ENCODE measurements around the gene IL23R.
"Not testable (repeated sequence)": the region's sequence is repeated elsewhere in the genome, so short reads cannot be mapped to it uniquely, and the experiment has no call there.

IL23R gene

DNA sequence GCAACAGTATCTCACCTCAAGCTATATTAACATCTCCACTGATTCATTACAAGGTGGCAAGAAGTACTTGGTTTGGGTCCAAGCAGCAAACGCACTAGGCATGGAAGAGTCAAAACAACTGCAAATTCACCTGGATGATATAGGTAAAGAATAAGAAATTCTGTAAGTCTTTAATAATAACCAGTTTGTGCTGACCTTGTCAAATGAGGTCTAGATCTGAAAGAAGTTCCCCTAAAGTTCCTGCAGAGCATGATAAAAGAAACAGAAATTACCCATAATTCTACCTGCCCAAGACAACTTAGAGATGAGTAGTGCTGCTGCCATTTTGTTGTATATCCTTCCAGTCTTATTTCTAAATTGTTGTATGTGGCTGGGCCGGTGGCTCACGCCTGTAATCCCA is 34.5 kb downstream of the IL23R start:
- H3K9me3 ChIP-seq (replicated peaks in 1 of 11) = no peaks in the 10 kb centered on the region
- no peak for TF ChIP-seq Cebpa-rat (IDR thresholded peaks at IDR 0.05)

DNA sequence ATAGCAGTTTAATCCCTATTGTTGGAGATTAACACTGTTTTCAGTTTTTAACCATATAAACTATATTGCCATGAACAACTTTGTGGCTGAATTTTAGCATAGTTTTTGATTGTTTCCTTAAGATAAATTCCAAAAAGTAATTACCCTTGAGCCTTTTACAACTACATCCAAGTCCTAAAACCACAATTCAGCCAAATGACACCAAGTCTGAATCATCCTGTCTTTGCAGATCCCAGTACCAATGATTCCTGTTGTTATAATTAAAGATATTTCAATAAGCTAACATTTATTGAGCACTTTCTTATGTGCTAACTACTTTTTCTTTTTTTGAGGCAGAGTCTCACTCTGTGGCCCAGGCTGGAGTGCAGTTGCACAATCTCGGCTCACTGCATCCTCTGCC is 35.6 kb downstream of the IL23R start:
- Histone ChIP-seq H4K20me1 (no peaks in the 10 kb centered on the region), H3K9me3 (replicated peaks in 1 of 11) (no peaks in the 10 kb centered on the region), H3K4me3 (no peak overlapping the region), H3K36me3 (no peaks in the 10 kb centered on the region), H3K27me3 (no peaks in the 10 kb centered on the region), H3K9ac (no peak overlapping the region), H3K4me1 (no peaks in the 10 kb centered on the region), H3K4me2 (no peak overlapping the region), H3K27ac (no peak overlapping the region)
- no peak for TF ChIP-seq Cebpa-rat (IDR thresholded peaks at IDR 0.05)

More for the DNA sequence above, 34.5 kb downstream of the IL23R start:
- H4K20me1 ChIP-seq = no peaks in the 10 kb centered on the region
- H3K4me1 ChIP-seq = no peaks in the 10 kb centered on the region
- H3K9ac ChIP-seq = no peak overlapping the region
- no peak overlapping the region for H3K4me3 ChIP-seq
- H3K36me3 ChIP-seq = no peaks in the 10 kb centered on the region
- H3K27me3 ChIP-seq = no peaks in the 10 kb centered on the region
- no peak overlapping the region for H3K4me2 ChIP-seq
- H3K27ac ChIP-seq = no peak overlapping the region

DNA sequence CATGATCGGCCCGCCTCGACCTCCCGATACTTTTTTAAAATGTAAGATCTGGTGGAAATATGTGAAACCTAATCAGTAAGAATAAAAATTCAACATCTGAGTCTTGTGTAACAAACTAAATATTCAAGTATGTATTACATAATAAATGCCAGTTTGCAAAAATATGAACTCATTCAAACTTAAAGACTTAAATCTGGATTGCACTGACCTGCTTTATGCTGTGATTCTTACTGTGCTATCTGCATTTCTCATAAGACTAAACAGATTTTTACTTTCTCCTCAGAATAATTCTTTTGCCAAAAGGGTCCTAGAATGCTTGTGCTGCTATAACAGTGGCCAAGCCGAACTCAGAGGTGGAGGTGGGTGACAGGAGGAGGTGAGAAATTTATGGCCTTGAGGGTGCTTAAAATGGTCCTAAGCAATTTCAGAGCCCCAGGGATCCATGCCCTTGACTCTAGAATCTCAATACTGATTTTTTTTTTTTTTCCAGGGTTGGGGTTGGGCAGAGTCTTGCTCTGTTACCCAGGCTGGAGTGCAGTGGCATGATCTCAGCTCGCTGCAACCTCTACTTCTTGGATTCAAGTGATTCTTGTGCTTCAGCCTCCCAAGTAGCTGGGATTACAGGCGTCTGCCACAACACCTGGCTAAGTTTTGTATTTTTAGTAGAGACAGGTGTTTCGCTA is 38.2 kb downstream of the IL23R start:
- Histone ChIP-seq H3K4me1 (no peaks in the 10 kb centered on the region), H4K20me1 (no peaks in the 10 kb centered on the region), H3K36me3 (no peaks in the 10 kb centered on the region), H3K9me3 (replicated peaks in 1 of 11) (no peaks in the 10 kb centered on the region; a peak in 2 of 22 replicates), H3K4me3 (no peak overlapping the region), H3K27ac (no peak overlapping the region), H3K4me2 (no peak overlapping the region), H3K27me3 (no peaks in the 10 kb centered on the region), H3K9ac (no peak overlapping the region)
- TF ChIP-seq Cebpa-rat (IDR thresholded peaks at IDR 0.05) = no peak

DNA sequence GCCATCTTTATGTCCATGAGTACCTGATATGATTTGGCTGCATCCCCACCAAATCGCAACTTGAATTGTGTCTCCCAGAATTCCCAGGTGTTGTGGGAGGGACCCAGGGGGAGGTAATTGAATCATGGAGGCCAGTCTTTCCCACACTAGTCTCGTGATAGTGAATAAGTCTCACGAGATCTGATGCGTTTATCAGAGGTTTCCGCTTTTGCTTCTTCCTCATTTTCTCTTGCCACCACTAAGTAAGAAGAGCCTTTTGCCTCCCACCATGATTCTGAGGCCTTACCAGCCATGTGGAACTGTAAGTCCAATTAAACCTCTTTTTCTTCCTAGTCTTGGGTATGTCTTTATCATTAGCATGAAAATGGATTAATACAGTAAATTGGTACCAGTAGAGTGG is 41.1 kb downstream of the IL23R start:
- H3K4me2 ChIP-seq; H3K4me3 ChIP-seq; H3K4me1 ChIP-seq; H4K20me1 ChIP-seq; H3K9ac ChIP-seq; H3K27ac ChIP-seq; H3K9me3 ChIP-seq (replicated peaks in 1 of 11); H3K36me3 ChIP-seq; H3K27me3 ChIP-seq: not testable (repeated sequence)

DNA sequence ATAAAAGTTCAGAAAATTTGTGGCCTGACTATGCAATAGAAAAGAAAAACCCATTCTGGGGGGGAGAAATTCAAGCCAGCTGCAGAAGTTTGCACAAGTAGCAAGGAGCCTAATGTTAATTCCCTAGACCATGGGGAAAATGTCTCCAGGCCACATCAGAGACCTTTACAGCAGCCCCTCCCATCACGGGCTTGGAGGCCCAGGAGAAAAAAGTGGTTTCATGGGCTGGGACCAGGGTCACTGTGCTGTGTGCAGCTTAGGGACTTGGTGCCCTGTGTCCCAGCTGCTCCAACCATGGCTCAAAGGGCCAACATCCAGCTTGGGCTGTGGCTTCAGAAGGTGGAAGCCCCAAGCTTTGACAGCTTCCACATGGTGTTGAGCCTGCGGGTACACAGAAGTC is 42.0 kb downstream of the IL23R start:
- H3K4me3 ChIP-seq = no peak overlapping the region
- H3K9ac ChIP-seq = no peak overlapping the region
- no peak overlapping the region for H3K4me2 ChIP-seq
- H3K36me3 ChIP-seq = no peaks in the 10 kb centered on the region
- TF ChIP-seq Cebpa-rat (IDR thresholded peaks at IDR 0.05) = no peak
- no peak overlapping the region for H3K27ac ChIP-seq
- no peaks in the 10 kb centered on the region; a peak in 2 of 22 replicates for H3K9me3 ChIP-seq (replicated peaks in 1 of 11)
- H4K20me1 ChIP-seq = no peaks in the 10 kb centered on the region
- peaks cover 0 to 10% (median 4%) of the 10 kb centered on the region in 10 experiments; a peak in 9 of 20 replicates for H3K4me1 ChIP-seq
- H3K27me3 ChIP-seq = no peaks in the 10 kb centered on the region

DNA sequence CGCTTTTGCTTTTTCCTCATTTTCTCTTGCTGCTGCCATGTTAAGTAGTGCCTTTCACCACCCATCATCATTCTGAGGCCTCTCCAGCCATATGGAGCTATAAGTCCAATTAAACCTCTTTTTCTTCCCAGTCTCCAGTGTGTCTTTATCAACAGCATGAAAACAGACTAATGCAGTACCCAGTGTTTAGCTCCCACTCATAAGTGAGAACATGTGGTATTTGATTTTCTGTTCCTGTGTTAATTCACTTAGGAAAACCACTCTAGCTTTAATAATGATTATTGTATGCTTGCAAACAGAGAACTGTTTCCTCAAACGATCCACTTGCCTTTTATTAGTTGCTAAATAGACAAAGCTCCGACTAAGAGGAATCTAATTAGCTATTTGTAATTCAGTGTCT is 43.3 kb downstream of the IL23R start:
- no peak for TF ChIP-seq Cebpa-rat (IDR thresholded peaks at IDR 0.05)
- H3K4me1 ChIP-seq = peaks cover 0 to 15% (median 4%) of the 10 kb centered on the region in 10 experiments; a peak in 12 of 20 replicates
- no peak overlapping the region for H3K4me2 ChIP-seq

DNA sequence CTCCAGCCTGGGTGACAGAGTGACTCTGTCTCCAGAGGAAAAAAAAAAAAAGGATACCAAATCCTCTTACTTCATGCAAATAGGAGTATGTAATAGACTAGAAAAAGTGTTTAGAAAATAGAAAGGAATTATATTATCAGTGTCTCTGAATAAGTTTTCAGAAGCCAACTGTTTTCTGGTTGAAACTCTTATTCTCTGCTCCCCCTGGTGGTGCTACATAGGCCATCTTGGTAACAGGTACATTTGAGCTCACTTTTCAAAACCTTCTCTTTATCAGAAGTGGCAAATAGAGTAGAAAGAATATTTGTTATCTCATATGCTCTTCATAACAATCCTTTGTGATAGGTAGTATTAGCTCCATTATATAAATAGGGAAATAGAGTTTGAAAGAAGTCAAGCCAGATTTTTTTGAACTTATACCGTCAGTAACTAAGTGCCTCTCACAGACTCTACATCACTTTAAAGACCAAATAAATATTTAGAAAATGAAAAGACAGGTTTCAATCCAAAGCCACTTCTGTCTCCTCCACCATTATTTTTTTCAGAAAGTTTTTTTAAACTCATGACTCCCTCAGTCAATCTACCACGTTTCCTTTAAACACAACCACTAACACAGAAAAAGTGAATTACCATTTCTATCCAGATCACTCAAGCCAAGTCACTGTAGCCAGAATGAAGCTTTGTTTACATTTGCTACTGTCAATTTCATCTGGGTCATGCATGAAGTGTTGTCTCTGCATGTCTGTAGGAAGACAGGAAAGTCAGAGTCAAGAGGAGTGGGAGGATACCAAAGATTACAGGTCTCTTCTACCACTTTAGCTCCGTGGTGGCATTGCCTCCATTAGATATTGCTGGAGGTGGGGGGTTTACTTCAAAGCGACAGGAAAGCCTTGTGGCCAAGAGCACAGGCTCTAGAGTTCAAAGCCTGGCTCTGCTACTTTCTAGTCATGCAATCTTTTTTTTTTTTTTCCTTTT is 45.6 kb downstream of the IL23R start:
- TF ChIP-seq Cebpa-rat (IDR thresholded peaks at IDR 0.05) = no peak
- no peak overlapping the region for H3K9ac ChIP-seq
- H3K27me3 ChIP-seq = no peaks in the 10 kb centered on the region
- no peaks in the 10 kb centered on the region for H4K20me1 ChIP-seq
- H3K9me3 ChIP-seq (replicated peaks in 1 of 11) = no peaks in the 10 kb centered on the region; a peak in 2 of 22 replicates
- H3K4me1 ChIP-seq = peaks cover 0 to 25% (median 12%) of the 10 kb centered on the region in 10 experiments; a peak in 15 of 20 replicates
- no peaks in the 10 kb centered on the region for H3K36me3 ChIP-seq
- H3K4me2 ChIP-seq = peak overlapping the region in 4 of 11 experiments; percentile 8 to 30 (median 24); a peak in 4 of 22 replicates
- no peak overlapping the region for H3K4me3 ChIP-seq
- H3K27ac ChIP-seq = no peak overlapping the region

More for the DNA sequence above, 43.3 kb downstream of the IL23R start:
- Histone ChIP-seq H3K36me3 (no peaks in the 10 kb centered on the region), H3K9ac (no peak overlapping the region), H4K20me1 (no peaks in the 10 kb centered on the region), H3K4me3 (no peak overlapping the region), H3K9me3 (replicated peaks in 1 of 11) (no peaks in the 10 kb centered on the region; a peak in 2 of 22 replicates), H3K27ac (no peak overlapping the region), H3K27me3 (no peaks in the 10 kb centered on the region)

DNA sequence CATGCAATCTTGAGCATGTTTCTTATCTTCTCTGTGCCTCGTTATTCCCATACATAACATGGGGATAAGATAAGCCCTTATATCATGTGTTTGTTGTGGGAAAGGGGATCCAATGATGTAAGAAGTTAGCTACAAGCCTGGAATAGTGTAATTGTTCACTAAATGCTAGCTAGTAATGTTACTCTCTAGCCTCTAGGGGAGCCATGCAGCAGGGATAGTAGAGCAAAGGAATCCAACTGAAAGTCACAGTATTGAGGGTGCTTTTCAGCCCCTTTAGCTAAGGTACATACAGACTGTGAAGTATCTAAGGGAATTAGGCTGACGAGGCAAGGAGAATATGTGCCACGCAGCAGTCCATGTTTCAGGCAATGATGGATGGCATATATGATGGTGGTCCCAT is 46.9 kb downstream of the IL23R start:
- Histone ChIP-seq H3K27ac (no peak overlapping the region), H3K4me2 (no peak overlapping the region), H3K4me3 (no peak overlapping the region), H3K9me3 (replicated peaks in 1 of 11) (no peaks in the 10 kb centered on the region; a peak in 2 of 22 replicates), H3K36me3 (no peaks in the 10 kb centered on the region), H4K20me1 (no peaks in the 10 kb centered on the region), H3K9ac (no peak overlapping the region), H3K4me1 (peaks cover 0 to 25% (median 12%) of the 10 kb centered on the region in 10 experiments; a peak in 15 of 20 replicates), H3K27me3 (no peaks in the 10 kb centered on the region)
- no peak for TF ChIP-seq Cebpa-rat (IDR thresholded peaks at IDR 0.05)

DNA sequence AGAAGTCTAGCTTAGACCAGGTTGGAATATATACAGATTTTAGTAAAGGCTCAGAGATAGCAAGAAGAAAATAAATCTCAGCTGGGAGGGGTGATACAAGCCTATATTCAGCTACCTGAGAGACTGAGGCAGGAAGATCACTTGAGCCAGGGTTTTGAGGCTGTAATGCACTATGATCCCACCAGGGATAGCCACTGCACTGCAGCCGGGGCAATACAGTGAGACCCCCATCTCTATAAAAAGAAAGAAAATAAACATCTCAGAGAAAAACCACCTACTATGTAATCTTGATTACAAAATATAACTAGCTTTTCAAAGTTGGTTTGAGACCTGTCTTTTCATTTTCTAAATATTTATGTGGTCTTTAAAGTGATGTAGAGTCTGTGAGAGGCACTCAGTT is 47.7 kb downstream of the IL23R start:
- no peak overlapping the region for H3K27ac ChIP-seq
- H3K27me3 ChIP-seq = no peaks in the 10 kb centered on the region
- no peaks in the 10 kb centered on the region for H4K20me1 ChIP-seq
- no peak overlapping the region for H3K9ac ChIP-seq
- no peak overlapping the region for H3K4me2 ChIP-seq
- H3K9me3 ChIP-seq (replicated peaks in 1 of 11) = no peaks in the 10 kb centered on the region
- peaks cover 0 to 25% (median 12%) of the 10 kb centered on the region in 10 experiments; a peak in 15 of 20 replicates for H3K4me1 ChIP-seq
- no peak for TF ChIP-seq Cebpa-rat (IDR thresholded peaks at IDR 0.05)
- no peak overlapping the region for H3K4me3 ChIP-seq
- H3K36me3 ChIP-seq = no peaks in the 10 kb centered on the region
